OCI-LY7 (cell line): ENCODE data around the gene TM2D3. TPM values are rescaled to one million over a fixed set of nuclear protein-coding genes. Genes with fewer than 3 reads are reported as not detected.

Experiments used
- BruUV-seq: library from RNA; stranded (reverse); fragments of 400-500 nt; replicated peaks from 2 replicates; lab custom pipeline; 2021; lab: Mats Ljungman, UMichigan
- CTCF ChIA-PET: fragments of 300-600 bp; sonication (Branson Sonifier 250); formaldehyde crosslinking; loops from one replicate; lab custom pipeline; 2022; ENCODE audit warnings: antibody characterized with exemption; ENCODE audit not compliant: unreplicated experiment; lab: Charles Lee
- POLR2A ChIA-PET: fragments of 300-600 bp; sonication (Branson Sonifier 250); formaldehyde crosslinking; loops from one replicate; lab custom pipeline; 2022; ENCODE audit warnings: antibody characterized with exemption; lab: Charles Lee
- DNase-seq: peaks from one replicate; pipeline ENCODE4 v3.0.0-alpha.2; 2015; ENCODE audit warnings: low spot score
- H2AFZ ChIP-seq: fragments of 200-600 bp; sonication (generic), shearing (Covaris generic); 2 replicates; pipeline ENCODE4 v1.6.1; 2014; ENCODE audit warnings: mild to moderate bottlenecking, antibody characterized with exemption, low read length, moderate library complexity
- H3K27ac ChIP-seq: fragments of 200-600 bp; sonication (generic); 2 replicates; pipeline ENCODE4 v1.5.1; 2014; ENCODE audit warnings: mixed run types, low read depth, mild to moderate bottlenecking, moderate library complexity, low read length, inconsistent platforms; ENCODE audit not compliant: poor library complexity, severe bottlenecking
- H3K36me3 ChIP-seq: fragments of 200-600 bp; sonication (generic); 2 replicates; pipeline ENCODE4 v1.6.1; 2014; ENCODE audit warnings: mild to moderate bottlenecking, antibody characterized with exemption, low read length, moderate library complexity, mixed read lengths; ENCODE audit not compliant: insufficient read depth
- H3K4me1 ChIP-seq: fragments of 200-600 bp; sonication (generic); 2 replicates; pipeline ENCODE4 v1.5.1; 2014; ENCODE audit warnings: mild to moderate bottlenecking, low read length; ENCODE audit not compliant: insufficient read depth, poor library complexity, severe bottlenecking
- H3K4me2 ChIP-seq: fragments of 200-600 bp; sonication (generic); 2 replicates; pipeline ENCODE4 v1.6.1; 2014; ENCODE audit warnings: mild to moderate bottlenecking, low read length
- H3K4me3 ChIP-seq: fragments of 200-600 bp; sonication (generic); 2 replicates; pipeline ENCODE4 v1.5.1; 2014; ENCODE audit warnings: mild to moderate bottlenecking, low read depth, low read length; ENCODE audit not compliant: poor library complexity, severe bottlenecking
- H3K79me2 ChIP-seq: fragments of 200-600 bp; sonication (generic); 2 replicates; pipeline ENCODE4 v1.6.1; 2016; ENCODE audit warnings: low read depth, mild to moderate bottlenecking, low read length, moderate library complexity, mixed read lengths; ENCODE audit not compliant: insufficient read depth
- H3K9me2 ChIP-seq: fragments of 200-600 bp; sonication (generic); 2 replicates; pipeline ENCODE4 v1.6.1; 2016; ENCODE audit warnings: mild to moderate bottlenecking, low read length, mixed read lengths; ENCODE audit not compliant: insufficient read depth
- H3K9me3 ChIP-seq: fragments of 200-600 bp; sonication (generic); 2 replicates; pipeline ENCODE4 v1.6.1; 2014; ENCODE audit warnings: mild to moderate bottlenecking, mixed run types, low read length, mixed read lengths
- H4K20me1 ChIP-seq: fragments of 200-600 bp; sonication (generic); 2 replicates; pipeline ENCODE4 v1.6.1; 2014; ENCODE audit warnings: mild to moderate bottlenecking, antibody characterized with exemption, low read length, moderate library complexity, mixed read lengths; ENCODE audit not compliant: insufficient read depth
- EZH2phosphoT487 ChIP-seq: fragments of 200-600 bp; sonication (generic); IDR thresholded peaks from 2 replicates; pipeline ENCODE4 v1.6.1; 2018; ENCODE audit warnings: low read depth, borderline replicate concordance, mild to moderate bottlenecking, mixed run types, antibody characterized with exemption, low read length, moderate library complexity, mixed read lengths
- intact Hi-C: fragments of 100-400 bp; cut with micrococcal nuclease; formaldehyde crosslinking; loops from one replicate; pipeline ENCODE4 v1.10.0; 2022; ENCODE audit not compliant: unreplicated experiment
- total RNA-seq, 2 experiments: library from RNA; depleted of rRNA in 1 of 2; stranded (reverse); fragments of >200 nt in 1 of 2; shearing (Covaris generic) in 1 of 2; gene quantifications; 2 replicates each; pipeline ENCODE4 v1.2.3, GENCODE V29; 2014 to 2022
- TF ChIP-seq, protein P1 (sequence below): fragments of 200-600 bp; sonication (generic); conservative IDR thresholded peaks from 2 replicates; pipeline ENCODE4 v1.5.1; 2014; ENCODE audit warnings: mild to moderate bottlenecking, antibody characterized with exemption, low read length, moderate library complexity, mixed read lengths

The TM2D3 gene
- total RNA-seq, 2 experiments from 2014 or later: 33.6 to 39.0 TPM

DNA sequence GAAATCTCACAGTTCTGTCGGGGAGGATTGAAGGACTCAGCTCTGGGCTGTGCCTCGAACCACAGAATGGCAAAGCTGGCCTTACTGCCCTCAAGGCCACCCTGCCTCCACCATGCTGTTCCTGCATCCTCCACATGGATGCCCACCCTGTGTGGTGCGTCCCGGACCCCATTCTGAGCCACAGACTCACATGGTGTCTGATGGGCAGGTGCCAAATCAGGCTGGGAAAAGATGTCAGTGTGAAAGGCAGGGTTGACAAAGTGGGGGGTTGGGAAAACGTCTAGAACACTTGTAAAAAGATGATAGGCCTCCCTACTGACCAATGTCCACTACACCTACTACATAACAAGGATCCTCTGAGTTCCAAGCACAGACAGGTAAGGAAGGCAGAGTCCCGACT, 49.4 kb downstream of the TM2D3 start:
- H3K27ac ChIP-seq: no peak overlapping the region
- no peaks in the 10 kb centered on the region for H3K79me2 ChIP-seq
- no peak overlapping the region for H3K4me3 ChIP-seq
- no peaks in the 10 kb centered on the region for H3K9me3 ChIP-seq
- H3K9me2 ChIP-seq: no peaks in the 10 kb centered on the region
- no peak for DNase-seq
- CTCF ChIA-PET: no interaction called here
- TF ChIP-seq, protein P1, sequence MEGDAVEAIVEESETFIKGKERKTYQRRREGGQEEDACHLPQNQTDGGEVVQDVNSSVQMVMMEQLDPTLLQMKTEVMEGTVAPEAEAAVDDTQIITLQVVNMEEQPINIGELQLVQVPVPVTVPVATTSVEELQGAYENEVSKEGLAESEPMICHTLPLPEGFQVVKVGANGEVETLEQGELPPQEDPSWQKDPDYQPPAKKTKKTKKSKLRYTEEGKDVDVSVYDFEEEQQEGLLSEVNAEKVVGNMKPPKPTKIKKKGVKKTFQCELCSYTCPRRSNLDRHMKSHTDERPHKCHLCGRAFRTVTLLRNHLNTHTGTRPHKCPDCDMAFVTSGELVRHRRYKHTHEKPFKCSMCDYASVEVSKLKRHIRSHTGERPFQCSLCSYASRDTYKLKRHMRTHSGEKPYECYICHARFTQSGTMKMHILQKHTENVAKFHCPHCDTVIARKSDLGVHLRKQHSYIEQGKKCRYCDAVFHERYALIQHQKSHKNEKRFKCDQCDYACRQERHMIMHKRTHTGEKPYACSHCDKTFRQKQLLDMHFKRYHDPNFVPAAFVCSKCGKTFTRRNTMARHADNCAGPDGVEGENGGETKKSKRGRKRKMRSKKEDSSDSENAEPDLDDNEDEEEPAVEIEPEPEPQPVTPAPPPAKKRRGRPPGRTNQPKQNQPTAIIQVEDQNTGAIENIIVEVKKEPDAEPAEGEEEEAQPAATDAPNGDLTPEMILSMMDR: no peak
- TF ChIP-seq EZH2phosphoT487: no peak
- H3K4me2 ChIP-seq: no peak overlapping the region
- POLR2A ChIA-PET: no interaction called here
- H3K4me1 ChIP-seq: no peaks in the 10 kb centered on the region
- H2AFZ ChIP-seq: no peak overlapping the region
- BruUV-seq: no TSS peak
- intact Hi-C loops: no loop called here
- no peaks in the 10 kb centered on the region for H3K36me3 ChIP-seq
- H4K20me1 ChIP-seq: no peaks in the 10 kb centered on the region

DNA sequence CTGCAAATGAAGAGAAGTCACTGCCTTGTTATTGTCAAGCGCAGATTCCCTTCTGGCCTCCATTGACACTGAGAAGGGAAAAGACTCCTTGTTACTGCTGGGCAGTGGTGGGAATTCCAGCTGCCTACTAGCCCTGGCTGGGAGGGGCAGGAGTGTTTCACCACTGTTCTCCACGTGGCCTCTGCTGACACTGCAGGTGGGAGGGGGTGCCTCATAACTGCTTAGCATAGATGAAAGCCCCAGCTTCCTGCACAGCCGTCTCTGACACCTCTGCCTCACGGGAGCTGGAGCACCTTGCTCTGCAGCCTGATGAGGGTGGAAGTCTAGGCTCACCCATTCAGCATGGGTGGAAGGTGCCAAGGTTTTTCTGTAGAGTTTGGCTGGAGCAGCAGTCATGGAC, 52.1 kb downstream of the TM2D3 start:
- no peak for DNase-seq
- no peaks in the 10 kb centered on the region for H4K20me1 ChIP-seq
- CTCF ChIA-PET: no interaction called here
- no peak overlapping the region for H2AFZ ChIP-seq
- no TSS peak for BruUV-seq
- no peak overlapping the region for H3K27ac ChIP-seq
- H3K36me3 ChIP-seq: no peaks in the 10 kb centered on the region
- POLR2A ChIA-PET: no interaction called here
- H3K9me2 ChIP-seq: no peaks in the 10 kb centered on the region
- no peaks in the 10 kb centered on the region for H3K4me1 ChIP-seq
- H3K9me3 ChIP-seq: no peaks in the 10 kb centered on the region
- H3K4me2 ChIP-seq: no peak overlapping the region
- no peak overlapping the region for H3K4me3 ChIP-seq
- H3K79me2 ChIP-seq: no peaks in the 10 kb centered on the region
- TF ChIP-seq EZH2phosphoT487: no peak
- TF ChIP-seq, protein P1: no peak
- intact Hi-C loops: no loop called here

DNA sequence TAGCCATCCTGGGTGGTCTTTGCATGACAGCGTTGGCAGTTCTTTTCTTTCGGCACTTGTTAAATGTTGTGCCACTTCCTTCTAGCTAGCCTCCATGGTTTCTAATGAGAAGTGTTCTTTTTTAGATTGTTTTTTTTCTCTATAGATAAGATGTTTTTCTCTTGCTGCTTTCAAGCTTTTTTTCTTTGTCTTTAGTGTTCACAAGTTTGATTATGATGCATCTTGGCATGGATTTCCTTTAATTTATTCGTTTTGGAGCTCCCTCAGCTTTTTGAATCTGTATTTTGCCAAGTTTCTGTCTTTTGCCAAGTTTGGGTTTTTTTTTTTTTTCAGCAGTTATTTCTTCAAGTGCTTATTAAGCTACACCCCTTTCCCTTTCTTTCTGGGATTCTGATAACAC, 53.1 kb downstream of the TM2D3 start:
- no peaks in the 10 kb centered on the region for H3K36me3 ChIP-seq

More for the DNA sequence above, 53.1 kb downstream of the TM2D3 start:
- BruUV-seq: no TSS peak
- Histone ChIP-seq H3K9me3 (no peaks in the 10 kb centered on the region), H3K27ac (no peak overlapping the region), H4K20me1 (no peaks in the 10 kb centered on the region), H2AFZ (no peak overlapping the region), H3K4me3 (no peak overlapping the region), H3K4me2 (no peak overlapping the region), H3K4me1 (no peaks in the 10 kb centered on the region), H3K9me2 (no peaks in the 10 kb centered on the region), H3K79me2 (no peaks in the 10 kb centered on the region)
- TF ChIP-seq EZH2phosphoT487: no peak
- TF ChIP-seq, protein P1: no peak
- ChIA-PET CTCF (no interaction called here), POLR2A (interaction anchor here (0.7 kb wide), 1 partner anchor 170 kb away, joined by 7 read pairs; no protein-coding TSS in a partner anchor)
- DNase-seq: no peak
- intact Hi-C loops: no loop called here
